Esophagus muscularis mucosa (tissue), 4 donors: ENCODE results near the gene MUC5B. TPM values are rescaled to one million over a fixed set of nuclear protein-coding genes. Genes with fewer than 3 reads are reported as not detected.

ENCODE experiments used
- DNase-seq: peaks from one replicate; pipeline ENCODE4 v3.0.0-alpha.2; 2017; ENCODE audit errors: extremely low spot score
- H3K27ac ChIP-seq, 4 donors: fragments of 200-600 bp; sonication (generic); replicated peaks in 1 of 4; 1 replicate in 3 of 4; 2 replicates in 1 of 4; pipeline ENCODE4 v1.5.1; 2016 to 2019; ENCODE audit warnings: mild to moderate bottlenecking in 1 of 4
- H3K27me3 ChIP-seq, 4 donors: fragments of 200-600 bp; sonication (generic); one replicate each; pipeline versions ENCODE4 v1.5.1 to v1.6.0; 2016 to 2019
- H3K36me3 ChIP-seq, 4 donors: fragments of 200-600 bp; sonication (generic); one replicate each; pipeline ENCODE4 v1.5.1; 2016 to 2019
- H3K4me1 ChIP-seq, 4 donors: fragments of 200-600 bp; sonication (generic); one replicate each; pipeline ENCODE4 v1.5.1; 2016 to 2019
- H3K4me3 ChIP-seq, 4 donors: fragments of 200-600 bp; sonication (generic); 1 replicate in 2 of 4; 2 replicates in 2 of 4; pipeline ENCODE4 v1.5.1; 2016 to 2019; ENCODE audit warnings: mild to moderate bottlenecking in 4 of 4, moderate library complexity in 1 of 4
- H3K9me3 ChIP-seq, 4 donors: fragments of 200-600 bp; sonication (generic); 1 replicate in 3 of 4; 2 replicates in 1 of 4; pipeline ENCODE4 v1.5.1; 2016 to 2019
- EP300 ChIP-seq: sonication (generic); formaldehyde crosslinking; IDR thresholded peaks from one replicate; pipeline ENCODE4 v1.6.1; 2017; ENCODE audit warnings: antibody characterized with exemption
- POLR2A ChIP-seq: fragments of 450-650 bp; IDR thresholded peaks from one replicate; pipeline ENCODE4 v1.6.1; 2017; ENCODE audit warnings: antibody characterized with exemption, moderate library complexity, mild to moderate bottlenecking, low read depth
- POLR2AphosphoS5 ChIP-seq, 2 donors: sonication (generic); formaldehyde crosslinking; IDR thresholded peaks; one replicate each; pipeline ENCODE4 v1.6.1; 2017; ENCODE audit warnings: antibody characterized with exemption in 2 of 2
- WGBS: methylation state at CpG from one replicate; pipeline ENCODE4 v1.1.5; 2018; 5-methylcytosine and 5-hydroxymethylcytosine counted together
- intact Hi-C: fragments of 100-400 bp; cut with DNase I; formaldehyde crosslinking; loops from one replicate; pipeline ENCODE4 v1.15.1; 2023
- total RNA-seq, 4 donors: library from RNA; depleted of rRNA; stranded (reverse); fragments of >200 nt; gene quantifications; one replicate each; pipeline versions ENCODE4 v1.1.0 to v1.2.1, GENCODE V29; 2016
- TF ChIP-seq, protein P1 (sequence below), 3 experiments: fragments of 200-600 bp in 2 of 3; fragments of 450-650 bp in 1 of 3; sonication (generic) in 2 of 3; IDR thresholded peaks; one replicate each; pipeline ENCODE4 v1.5.1; 2017 to 2019; ENCODE audit warnings: antibody characterized with exemption in 3 of 3, mild to moderate bottlenecking in 2 of 3, moderate library complexity in 1 of 3

The MUC5B gene
- total RNA-seq, 4 donors from 2014 or later = under 0.01 to 0.45 (median 0.06) TPM; not detected in 1

DNA sequence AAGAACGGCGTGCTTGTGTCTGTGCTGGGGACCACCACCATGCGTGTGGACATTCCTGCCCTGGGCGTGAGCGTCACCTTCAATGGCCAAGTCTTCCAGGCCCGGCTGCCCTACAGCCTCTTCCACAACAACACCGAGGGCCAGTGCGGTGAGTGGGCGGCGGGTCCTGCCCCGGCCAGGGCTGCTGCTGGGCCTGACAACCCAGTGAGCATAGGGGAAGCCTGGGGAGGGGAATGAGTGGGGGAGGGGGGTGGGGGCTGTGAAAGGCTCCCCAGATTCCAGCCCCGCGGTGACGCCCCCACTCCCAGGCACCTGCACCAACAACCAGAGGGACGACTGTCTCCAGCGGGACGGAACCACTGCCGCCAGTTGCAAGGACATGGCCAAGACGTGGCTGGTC lies 31.9 kb downstream of the MUC5B start:
- Histone ChIP-seq H3K9me3 (no peaks in the 10 kb centered on the region), H3K27me3 (no peaks in the 10 kb centered on the region), H3K27ac (no peak overlapping the region), H3K36me3 (no peaks in the 10 kb centered on the region), H3K4me1 (no peaks in the 10 kb centered on the region), H3K4me3 (no peak overlapping the region)
- whole genome bisulfite sequencing = no CpG with 5 or more reads among the region's 19 CpGs
- intact Hi-C loops = no loop called here
- no peak for DNase-seq
- TF ChIP-seq POLR2AphosphoS5 (IDR thresholded peaks at IDR 0.05) = no peak
- TF ChIP-seq, protein P1, sequence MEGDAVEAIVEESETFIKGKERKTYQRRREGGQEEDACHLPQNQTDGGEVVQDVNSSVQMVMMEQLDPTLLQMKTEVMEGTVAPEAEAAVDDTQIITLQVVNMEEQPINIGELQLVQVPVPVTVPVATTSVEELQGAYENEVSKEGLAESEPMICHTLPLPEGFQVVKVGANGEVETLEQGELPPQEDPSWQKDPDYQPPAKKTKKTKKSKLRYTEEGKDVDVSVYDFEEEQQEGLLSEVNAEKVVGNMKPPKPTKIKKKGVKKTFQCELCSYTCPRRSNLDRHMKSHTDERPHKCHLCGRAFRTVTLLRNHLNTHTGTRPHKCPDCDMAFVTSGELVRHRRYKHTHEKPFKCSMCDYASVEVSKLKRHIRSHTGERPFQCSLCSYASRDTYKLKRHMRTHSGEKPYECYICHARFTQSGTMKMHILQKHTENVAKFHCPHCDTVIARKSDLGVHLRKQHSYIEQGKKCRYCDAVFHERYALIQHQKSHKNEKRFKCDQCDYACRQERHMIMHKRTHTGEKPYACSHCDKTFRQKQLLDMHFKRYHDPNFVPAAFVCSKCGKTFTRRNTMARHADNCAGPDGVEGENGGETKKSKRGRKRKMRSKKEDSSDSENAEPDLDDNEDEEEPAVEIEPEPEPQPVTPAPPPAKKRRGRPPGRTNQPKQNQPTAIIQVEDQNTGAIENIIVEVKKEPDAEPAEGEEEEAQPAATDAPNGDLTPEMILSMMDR (IDR thresholded peaks at IDR 0.05) = no peak
- TF ChIP-seq POLR2A = no peak
- TF ChIP-seq EP300 = no peak

DNA sequence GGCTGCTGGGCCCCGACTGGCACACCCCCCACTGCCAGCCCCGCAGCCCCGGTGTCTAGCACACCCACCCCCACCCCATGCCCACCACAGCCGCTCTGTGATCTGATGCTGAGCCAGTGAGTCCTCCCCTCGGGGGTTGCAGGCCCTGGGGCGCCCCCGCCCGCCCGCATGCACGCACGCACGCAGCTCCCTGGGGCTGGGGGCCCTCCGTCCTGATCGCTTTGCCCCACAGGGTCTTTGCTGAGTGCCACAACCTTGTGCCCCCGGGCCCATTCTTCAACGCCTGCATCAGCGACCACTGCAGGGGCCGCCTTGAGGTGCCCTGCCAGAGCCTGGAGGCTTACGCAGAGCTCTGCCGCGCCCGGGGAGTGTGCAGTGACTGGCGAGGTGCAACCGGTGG lies 32.3 kb downstream of the MUC5B start:
- Histone ChIP-seq H3K27ac (no peak overlapping the region), H3K4me1 (peaks cover 0 to 2% (median 0%) of the 10 kb centered on the region in 4 donors), H3K4me3 (no peak overlapping the region), H3K36me3 (no peaks in the 10 kb centered on the region), H3K27me3 (no peaks in the 10 kb centered on the region), H3K9me3 (no peaks in the 10 kb centered on the region)
- intact Hi-C loops = no loop called here
- TF ChIP-seq EP300 = no peak
- TF ChIP-seq, protein P1 (IDR thresholded peaks at IDR 0.05) = no peak
- TF ChIP-seq POLR2AphosphoS5 (IDR thresholded peaks at IDR 0.05) = no peak
- TF ChIP-seq POLR2A = no peak
- 88% methylated on average over 11 of the region's 24 CpGs for WGBS
- DNase-seq = no peak

DNA sequence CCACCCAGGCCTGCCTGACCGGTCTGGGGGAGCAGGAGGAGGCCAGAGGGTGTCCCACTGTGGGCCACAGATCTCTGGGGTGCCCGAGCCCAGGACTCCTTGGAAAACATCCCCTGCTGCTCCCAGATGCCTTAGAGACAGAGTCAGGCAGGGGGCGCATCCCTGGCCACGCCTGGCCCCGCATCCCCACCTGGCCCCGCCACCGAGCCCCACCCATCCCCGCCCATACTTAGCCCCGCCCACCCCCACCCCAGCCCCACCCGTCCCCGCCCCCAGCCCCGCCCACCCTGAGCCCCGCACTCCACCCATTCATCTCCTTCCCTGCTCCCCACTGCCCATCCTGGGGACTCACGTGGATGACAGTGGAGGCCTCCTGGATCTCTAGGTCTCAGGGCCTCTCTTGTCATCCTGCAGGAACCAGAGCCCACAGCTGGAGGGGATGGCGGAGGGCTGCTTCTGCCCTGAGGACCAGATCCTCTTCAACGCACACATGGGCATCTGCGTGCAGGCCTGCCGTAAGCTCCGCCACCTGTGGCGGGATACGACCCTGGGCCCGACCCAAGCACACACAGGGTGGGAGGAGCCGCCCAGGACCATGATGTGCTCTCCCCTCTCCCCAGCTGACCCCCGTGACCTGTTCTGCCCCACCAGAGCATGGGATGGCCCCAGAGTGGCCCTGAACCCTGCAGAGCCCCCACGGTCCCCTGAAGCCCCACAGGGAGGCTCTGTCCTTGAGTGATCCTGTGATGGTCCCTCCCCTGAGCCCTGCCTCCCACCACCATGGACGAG lies 33.6 kb downstream of the MUC5B start:
- intact Hi-C loops = no loop called here
- Histone ChIP-seq H3K27ac (no peak overlapping the region), H3K9me3 (no peaks in the 10 kb centered on the region), H3K4me3 (no peak overlapping the region), H3K4me1 (peaks cover 0 to 4% (median 0%) of the 10 kb centered on the region in 4 donors), H3K27me3 (no peaks in the 10 kb centered on the region), H3K36me3 (no peaks in the 10 kb centered on the region)
- DNase-seq = no peak
- TF ChIP-seq POLR2A (no peak), POLR2AphosphoS5 (IDR thresholded peaks at IDR 0.05) (no peak), EP300 (no peak)
- TF ChIP-seq, protein P1 (IDR thresholded peaks at IDR 0.05) = no peak
- WGBS = 46% methylated on average over 19 of the region's 26 CpGs

DNA sequence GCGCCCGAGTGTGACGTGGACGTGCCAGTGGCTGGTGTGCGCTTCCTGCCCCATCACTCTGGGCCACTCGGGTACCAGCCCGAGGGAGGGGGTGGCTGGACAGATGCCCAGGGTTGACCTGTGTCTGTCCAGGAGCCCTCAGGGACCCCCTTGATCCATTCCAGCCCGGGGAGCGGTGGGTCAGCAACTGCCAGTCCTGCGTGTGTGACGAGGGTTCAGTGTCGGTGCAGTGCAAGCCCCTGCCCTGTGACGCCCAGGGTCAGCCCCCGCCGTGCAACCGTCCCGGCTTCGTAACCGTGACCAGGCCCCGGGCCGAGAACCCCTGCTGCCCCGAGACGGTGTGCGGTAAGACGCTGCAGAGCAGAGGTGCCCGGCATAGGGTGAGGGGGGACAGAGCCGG lies 34.5 kb downstream of the MUC5B start:
- 87% methylated on average over 24 of the region's 27 CpGs for WGBS
- TF ChIP-seq, protein P1 (IDR thresholded peaks at IDR 0.05) = no peak
- TF ChIP-seq POLR2AphosphoS5 (IDR thresholded peaks at IDR 0.05) = no peak
- no peak for TF ChIP-seq POLR2A
- no peak for TF ChIP-seq EP300
- intact Hi-C loops = no loop called here

More for the DNA sequence above, 34.5 kb downstream of the MUC5B start:
- no peaks in the 10 kb centered on the region for H3K27me3 ChIP-seq
- H3K4me3 ChIP-seq = no peak overlapping the region
- H3K36me3 ChIP-seq = no peaks in the 10 kb centered on the region
- peaks cover 7 to 11% (median 8%) of the 10 kb centered on the region in 4 donors for H3K4me1 ChIP-seq
- no peaks in the 10 kb centered on the region for H3K9me3 ChIP-seq
- H3K27ac ChIP-seq = no peak overlapping the region
- DNase-seq = no peak
